GM18498 (cell line): ENCODE data around the gene EREG.

Experiments
- ATAC-seq: cut with Tn5 transposase; IDR thresholded peaks from one replicate; pipeline ENCODE4 v1.9.1; 2021; ENCODE audit warnings: mild to moderate bottlenecking, moderate library complexity; ENCODE audit not compliant: unreplicated experiment

The EREG gene, protein sequence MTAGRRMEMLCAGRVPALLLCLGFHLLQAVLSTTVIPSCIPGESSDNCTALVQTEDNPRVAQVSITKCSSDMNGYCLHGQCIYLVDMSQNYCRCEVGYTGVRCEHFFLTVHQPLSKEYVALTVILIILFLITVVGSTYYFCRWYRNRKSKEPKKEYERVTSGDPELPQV

DNA sequence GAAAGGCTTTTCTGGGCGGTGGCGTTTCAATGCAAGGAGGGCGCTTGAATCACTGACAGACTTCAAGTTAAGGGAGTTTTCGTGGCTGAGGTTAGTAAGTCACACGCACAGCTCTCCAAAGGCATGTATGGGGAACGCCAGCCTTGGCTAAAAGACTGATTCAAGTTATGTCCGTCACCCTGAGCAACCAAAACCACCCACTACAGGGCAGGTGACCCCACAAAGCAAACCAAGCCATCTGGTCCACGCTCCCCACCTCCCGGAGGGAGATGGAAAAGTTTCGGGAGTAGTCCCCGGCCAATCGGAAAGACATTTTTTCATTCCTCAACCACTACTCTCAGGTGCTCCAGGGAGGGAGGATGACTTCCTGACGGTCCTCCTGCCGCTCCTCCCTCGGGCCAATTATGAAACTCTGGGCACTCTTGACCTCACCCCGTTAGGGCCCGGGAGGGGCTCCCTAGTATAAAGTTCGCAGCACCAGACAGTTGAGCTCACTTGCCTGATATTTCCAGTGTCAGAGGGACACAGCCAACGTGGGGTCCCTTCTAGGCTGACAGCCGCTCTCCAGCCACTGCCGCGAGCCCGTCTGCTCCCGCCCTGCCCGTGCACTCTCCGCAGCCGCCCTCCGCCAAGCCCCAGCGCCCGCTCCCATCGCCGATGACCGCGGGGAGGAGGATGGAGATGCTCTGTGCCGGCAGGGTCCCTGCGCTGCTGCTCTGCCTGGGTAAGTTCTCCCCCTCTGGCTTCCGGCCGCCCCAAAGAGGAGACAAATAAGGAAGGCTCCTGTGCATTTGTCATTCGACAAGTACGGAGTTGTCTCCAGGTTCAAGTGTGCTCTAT, at the start of gene EREG:
EREG (plus strand) TSS at position 494 of the 840 bp plus-strand sequence; CDS start at position 658, 164 bp downstream.
- ATAC-seq = peak; percentile 41

DNA sequence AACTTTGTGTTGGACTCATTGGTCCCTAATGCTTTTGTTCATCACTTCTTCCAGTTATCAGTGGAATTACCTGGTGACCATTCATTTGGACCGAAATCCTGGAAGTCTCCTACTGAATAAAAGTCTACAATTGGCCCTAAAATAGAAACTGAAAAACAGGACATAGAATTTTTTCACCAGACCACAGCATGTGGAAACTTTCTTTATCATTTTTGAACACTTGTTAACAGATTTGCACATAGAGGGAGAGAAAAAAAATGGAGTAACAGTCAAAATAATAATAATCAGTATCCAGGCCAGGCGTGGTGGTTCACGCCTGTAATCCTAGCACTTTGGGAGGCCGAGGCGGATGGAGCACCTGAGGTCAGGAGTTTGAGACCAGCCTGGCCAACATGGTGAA, 49.6 kb upstream of the EREG start:
- no peak for ATAC-seq

DNA sequence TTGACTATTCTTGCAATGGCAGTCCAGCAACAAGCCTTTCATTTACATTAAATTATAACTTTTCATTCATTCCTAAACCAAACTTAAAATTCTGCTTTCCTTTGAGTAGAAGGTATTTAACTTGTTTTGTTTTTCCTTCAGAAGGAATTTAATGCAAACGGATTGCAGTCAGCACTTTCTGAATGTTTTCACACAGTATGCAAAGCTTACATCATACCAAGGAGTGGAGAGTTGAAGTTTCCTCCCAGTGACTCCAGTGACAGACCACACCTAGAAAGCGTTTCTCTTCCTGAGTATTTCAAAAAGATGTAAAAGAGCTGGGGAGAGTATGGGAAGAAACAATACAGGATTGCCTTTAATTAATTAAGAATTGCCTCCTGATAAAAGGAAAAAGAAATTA, 48.5 kb upstream of the EREG start:
- ATAC-seq = no peak

DNA sequence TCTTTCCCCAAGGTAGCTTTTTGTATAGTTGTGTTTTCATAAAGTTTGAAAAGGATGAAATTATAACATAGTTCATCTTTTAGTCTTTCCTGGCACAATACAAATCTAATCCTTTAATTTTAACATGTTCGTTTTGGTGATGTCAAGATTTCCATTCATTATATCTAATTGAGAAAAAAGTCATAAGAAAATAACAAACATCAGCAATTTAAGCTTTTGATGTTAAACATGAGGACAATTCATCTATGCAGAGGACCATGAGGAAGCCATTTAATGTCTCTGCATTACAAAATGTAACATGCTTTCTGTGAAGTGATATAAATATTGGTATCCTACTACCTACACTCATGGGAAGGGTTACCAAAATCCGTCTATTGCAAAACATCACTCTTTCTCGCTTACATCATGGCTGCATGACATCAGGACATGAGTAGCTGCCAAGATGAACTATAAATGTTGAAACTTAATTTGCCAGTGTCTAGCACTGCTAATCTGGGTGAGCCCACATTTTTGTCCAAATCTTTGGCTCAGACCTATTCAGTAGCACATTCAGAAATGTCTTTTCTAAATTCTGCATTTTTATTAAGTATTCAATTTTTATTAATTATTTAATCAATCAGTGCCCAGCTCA, 47.2 kb upstream of the EREG start:
- no peak for ATAC-seq

DNA sequence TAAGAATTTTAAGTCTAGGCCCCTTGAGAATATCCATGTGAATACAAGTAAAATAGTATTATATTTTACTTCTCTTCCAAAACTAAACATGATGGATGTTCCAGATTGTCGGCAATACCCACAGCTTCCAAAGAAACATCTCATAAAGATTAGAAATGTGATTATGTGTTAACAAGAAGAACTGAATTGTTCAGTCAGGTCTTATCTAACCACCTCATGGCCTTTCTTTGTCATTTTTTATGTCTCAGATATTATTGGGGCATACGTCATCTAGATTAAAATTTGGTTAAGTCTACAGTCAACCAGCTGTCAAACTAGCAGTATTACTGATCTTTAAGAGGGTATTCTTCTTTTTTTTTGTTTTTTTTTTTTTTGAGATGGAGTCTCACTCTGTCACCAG, 46.7 kb upstream of the EREG start:
- ATAC-seq = no peak

DNA sequence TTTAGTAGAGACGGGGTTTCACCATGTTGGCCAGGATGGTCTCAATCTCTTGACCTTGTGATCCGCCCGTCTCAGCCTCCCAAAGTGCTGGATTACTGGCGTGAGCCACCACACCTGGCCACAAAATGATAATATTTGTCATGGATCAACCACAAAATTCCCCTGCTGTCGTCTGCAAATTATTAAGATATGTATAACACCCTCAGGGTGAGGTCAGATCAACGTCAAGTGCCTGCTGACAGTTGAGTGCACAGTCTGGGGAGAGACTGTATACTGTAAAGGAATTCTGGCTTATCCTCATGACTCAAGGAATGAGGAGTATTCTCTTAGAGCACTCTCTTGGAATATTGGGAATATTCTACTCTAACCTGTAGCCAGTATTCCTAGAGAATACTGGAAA, 45.5 kb upstream of the EREG start:
- ATAC-seq = no peak

DNA sequence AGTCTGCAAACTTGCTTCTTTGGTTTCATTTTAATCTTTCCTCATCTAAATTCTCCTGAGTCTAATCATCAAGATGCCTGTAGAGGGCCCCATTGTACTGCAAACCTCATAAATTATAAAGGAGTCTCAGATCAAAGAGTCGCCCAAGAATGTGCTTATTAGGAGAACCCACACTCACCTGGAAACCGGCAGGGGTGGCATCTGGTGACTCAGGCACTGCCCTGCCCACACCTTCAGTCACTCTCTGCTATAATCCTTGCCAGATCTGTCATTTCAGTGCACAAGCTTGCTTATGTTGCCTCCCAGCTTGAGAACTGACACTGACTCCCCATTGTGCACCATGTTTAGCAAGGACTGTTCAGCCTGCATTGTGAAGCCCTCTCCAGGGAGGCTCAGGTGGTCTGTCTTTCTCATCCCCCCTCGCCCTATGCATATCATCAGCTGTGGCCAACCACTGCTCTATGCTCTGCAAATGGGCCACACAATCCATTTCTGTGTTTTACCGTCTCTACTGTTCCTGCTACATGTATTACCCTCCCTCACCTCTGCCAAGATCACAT, 44.3 kb upstream of the EREG start:
- ATAC-seq = peak; percentile 85

DNA sequence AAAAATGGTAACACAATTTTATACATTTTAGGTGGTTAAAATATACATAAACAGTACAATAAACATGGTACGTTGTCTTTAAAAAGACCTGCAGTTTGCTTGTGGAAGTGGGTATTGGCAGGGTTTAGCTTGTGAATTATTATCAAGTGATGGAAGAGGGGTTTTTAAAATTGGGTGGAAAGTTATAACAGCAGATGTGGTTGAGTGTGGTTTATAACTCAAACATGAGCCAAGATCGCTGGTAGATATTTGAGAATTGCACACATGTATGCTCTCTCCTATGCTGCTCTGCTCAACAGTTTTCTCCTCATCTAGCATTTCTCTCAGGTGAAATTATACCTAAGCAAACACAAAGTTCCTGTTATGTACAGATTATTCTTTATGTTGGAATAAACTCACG, 42.6 kb upstream of the EREG start:
- ATAC-seq = no peak

DNA sequence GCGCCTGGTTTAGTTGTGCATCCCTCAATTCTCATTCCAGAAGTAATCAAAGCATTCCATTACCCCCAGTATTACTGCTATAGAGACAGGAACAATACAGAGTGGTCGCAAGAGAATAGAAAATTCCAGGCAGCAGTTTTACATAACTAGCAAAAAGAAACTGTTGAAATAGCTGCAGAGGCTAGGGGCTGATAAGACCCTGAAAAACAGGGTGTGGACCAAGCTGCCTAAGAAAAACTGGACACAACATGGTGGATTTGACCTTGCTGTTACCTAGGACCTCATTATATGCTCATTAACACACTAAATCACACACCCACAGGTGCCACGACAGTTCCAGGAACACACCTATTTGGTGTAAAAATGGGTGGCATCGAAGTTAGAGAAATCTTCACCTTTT, 41.3 kb upstream of the EREG start:
- no peak for ATAC-seq

DNA sequence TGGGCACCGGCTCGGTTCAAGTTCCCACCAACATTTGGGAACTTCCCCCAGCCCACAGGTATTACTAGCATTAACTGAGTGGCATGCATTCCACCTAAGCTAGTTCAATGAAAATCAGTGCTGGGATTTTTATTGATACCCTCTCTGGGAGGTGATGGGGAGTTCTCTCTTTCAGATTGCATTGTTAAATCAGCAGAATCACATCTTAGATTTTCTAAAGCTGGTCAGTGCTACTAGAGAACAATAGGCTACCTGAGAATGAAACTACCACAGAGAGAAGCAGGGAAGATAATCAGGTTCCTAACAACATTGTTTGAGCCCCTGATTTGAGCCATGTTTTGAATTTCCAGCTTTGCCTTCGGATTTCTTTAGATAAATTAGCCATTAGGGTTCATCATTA, 40.7 kb upstream of the EREG start:
- no peak for ATAC-seq

DNA sequence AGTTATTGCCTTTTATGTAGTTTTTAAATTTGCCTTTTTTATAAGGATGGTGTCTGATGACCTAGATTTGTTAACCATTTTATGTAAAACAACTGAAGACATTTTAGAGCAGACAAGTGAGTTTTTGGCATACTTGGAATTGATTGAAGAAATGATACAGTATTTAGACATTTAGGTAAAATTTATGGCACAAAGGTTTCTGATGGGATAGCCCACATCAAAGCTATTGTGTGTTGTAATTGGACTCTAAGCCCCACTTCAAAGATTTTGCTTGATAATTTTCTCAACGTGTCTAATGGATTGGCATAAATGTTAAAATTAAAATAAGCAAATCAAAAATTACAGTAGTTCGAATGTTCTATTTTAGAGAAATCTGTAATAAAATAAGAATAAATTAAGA, 39.1 kb upstream of the EREG start:
- no peak for ATAC-seq

DNA sequence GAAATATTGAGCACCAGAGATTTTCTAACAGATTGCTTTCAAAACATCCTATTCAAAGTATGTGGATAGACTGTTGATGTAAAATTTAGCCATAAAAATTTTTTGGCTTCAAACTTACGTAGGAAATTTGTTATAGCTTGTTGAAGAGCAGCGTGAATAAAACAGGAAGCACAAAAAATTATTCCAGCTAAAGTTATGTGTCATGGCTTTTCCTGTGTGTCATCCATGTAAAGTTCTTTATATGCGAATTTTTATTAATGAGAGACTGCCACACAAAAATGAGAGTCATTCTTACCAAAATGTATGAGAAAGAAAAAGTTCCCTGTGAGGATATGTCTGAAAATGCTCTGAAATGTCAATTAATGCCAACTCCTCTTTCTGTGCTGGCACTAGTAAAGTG, 37.2 kb upstream of the EREG start:
- no peak for ATAC-seq

DNA sequence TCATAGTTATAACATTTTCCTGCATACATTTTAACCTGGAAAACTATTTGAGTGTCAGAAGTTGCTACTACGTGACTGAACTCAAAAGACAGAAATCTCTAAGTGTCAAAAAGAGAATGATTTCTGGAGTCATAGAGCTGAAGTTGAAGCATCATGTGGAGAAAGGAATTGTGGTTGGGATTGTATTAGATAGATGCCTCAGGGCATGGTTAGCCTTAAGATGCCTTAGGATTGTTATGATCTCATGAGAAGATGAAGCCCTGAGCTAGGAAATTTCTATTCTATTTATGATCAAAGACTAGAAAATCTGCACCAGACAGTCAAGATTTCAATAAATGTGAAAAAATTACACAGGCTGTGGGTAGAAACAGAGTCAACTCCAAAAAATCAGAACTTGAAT, 36.4 kb upstream of the EREG start:
- no peak for ATAC-seq

DNA sequence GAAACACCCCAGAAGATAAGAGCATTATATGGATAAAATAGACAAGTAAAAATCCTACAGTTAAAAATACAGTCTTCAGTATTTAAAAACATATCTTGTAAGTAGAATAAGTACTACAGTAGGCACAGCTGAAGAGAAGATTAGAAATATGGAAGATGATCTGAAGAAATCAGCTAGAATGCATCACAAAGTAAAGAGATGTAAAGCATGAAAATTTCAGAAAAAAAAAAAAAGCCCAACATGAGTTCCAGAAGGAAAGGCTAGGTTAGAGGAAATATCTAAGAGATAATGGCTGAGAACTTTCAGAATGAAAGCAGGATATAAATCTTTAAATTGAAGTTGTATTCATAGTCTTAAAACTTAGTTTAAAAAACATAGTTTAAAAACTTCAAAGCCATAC, 35.6 kb upstream of the EREG start:
- no peak for ATAC-seq

DNA sequence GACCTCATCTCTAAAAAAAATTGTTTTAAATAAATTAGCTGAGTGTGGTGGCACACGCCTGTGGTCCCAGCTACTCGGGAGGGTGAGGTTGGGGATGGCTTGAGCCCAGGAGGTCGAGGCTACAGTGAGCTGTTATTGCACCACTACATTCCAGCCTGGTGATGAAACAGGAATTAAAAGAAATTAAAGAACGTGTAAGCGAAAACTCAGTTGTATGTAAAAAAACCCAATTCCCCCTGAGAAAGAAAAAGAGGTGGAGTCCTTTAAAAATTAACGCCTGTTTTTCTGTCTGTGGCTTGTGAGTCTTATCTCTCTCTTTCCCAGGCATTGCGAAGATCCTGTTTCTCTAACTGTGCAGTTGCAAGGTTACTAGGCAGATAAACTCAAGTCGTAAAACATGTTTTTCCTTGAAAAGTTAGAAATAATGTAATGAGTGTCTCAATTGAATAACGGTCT, 34.6 kb upstream of the EREG start:
- ATAC-seq = no peak

DNA sequence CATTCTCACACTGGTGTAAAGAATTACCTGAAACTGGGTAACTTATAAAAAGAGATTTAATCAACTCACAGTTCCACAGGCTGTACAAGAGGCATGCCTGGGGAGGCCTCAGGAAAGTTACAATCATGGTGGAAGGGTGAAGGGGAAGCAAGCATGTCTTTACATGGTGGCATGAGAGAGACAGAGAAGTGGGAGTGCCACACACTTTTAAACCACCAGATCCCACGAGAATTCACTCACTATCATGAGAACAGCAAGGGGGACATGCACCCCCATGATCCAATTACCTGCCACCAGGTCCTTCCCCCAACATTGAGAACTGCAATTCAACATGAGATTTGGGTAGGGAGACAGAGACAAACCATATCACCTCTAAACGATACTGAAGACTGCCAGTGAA, 33.7 kb upstream of the EREG start:
- no peak for ATAC-seq

DNA sequence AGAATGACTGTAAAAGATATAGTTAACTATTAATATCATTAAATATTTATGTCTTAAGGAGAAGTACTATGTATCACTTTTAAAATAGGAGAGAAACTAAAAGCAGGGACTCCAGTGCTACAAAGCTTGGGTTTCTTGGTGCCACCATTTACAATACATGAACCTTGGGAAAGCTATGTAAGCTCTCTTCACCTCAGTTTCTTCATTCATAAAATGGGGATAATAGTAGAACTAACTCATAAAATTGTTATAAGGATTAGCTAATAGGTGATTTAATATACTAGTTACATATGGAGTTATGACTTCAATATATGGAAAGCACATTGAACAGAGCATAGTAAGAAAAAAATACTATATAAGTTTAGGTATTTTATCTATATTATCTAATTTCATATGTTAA, 33.0 kb upstream of the EREG start:
- no peak for ATAC-seq

DNA sequence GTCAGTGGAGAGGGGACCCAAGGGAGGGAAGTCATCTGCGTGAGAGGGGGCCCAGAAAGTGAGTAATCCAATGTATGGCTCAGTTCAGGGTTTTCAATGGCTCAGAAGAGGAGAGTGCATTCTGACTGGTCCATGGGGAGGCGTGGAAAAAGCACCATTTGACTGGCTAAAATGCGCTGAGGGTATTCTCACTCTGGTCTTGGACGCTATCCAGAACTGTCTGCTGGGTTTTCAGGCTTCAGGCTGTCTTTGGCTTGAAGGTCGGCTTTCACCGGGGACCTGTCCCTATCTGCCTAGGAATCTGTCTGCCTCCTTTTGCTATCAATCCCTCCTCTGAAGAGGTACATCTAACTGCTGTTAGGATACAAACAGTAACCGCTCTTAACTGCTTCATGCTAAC, 30.3 kb upstream of the EREG start:
- ATAC-seq = no peak

DNA sequence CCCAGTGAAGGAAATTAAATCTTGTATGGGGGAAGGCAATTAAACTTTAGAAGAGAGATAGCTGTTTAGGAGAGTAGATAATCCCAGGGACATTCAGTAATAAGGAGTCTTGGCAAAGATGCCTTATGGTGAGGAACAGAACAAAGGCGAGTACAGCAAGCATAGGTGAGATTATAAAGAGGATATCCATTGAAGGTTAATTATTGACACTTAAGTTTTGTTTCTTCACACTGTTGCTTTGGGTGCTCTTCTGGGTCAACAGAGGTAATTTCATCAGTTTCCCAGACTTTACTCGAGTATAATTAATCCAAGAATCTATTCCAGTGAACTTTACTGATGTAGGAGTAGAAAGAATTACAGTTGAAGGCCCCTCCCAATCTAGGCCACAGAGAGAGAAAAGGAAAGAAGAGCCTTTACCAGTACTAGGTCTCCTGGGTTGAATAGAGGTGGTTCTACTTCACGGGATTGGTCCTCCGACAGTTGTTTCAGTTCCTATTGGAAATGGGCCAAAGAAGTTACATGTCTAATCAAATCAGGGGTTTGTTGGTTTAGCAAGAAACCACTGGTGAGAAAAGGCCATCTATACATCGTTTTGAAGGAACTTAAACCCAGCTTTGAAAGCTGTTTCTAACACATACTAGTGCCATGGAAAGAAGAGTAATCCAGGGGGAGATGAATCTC, 29.5 kb upstream of the EREG start:
- peak; percentile 84 for ATAC-seq

DNA sequence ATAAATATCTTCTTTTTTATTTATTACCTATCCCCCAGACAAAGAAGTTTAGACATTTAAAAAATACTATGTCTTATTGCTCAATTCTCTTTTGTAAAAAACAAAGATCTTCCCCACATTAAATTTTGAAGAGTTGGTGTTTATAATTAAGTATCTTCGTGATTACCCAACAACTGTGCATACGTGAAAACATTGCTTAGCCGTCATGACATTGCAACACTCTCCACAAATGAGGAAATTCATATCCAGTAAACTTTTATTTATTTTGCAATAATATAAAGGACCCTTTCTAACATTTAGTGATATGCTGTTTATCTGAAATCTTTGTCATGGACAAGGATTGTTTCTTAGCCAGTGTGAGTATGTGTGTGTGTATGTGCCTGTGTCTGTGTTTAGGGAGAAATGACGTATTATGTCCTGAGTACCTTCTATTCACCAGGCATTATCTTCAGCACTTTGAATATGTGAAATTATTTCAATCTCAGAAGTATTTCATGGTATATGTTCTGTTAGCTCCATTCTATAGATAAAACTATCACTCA, 26.1 kb upstream of the EREG start:
- ATAC-seq = no peak

DNA sequence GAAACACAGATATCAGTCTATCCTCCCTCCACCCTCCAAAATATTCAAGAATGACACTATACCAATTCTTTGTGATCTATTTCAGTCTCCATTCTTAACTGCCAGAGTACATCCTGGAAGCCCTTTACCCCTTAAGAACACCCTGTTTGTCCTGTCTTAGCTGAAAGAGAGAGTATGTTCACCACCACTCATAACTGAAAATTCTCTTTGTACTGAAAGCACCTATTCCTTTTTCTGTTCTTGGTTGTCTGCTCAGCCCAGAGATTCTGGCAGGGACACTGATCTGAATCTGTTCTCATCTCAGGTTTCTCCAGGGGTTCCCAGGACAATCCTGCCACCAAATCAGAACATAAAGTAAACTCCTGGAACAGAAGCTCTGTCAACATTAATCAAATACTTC, 25.4 kb upstream of the EREG start:
- peak; percentile 61 for ATAC-seq
